Right ventricle myocardium inferior (tissue), 1 donor: ENCODE measurements around the gene ASIC2. TPM values are rescaled to one million over a fixed set of nuclear protein-coding genes. Genes with fewer than 3 reads are reported as not detected.
"Not testable (repeated sequence)": the region's sequence is repeated elsewhere in the genome, so short reads cannot be mapped to it uniquely, and the experiment has no call there.

ENCODE experiments used
- ATAC-seq: fragments of 200-7000 bp; cut with Tn5 transposase; one replicate; pipeline ENCODE4 v1.9.1; 2020; ENCODE audit warnings: mild to moderate bottlenecking, moderate library complexity
- DNase-seq: peaks from one replicate; pipeline ENCODE4 v3.0.0; 2021; ENCODE audit errors: missing footprints
- intact Hi-C: fragments of 100-400 bp; cut with DNase I; formaldehyde crosslinking; loops from one replicate; pipeline ENCODE4 v1.11.0; 2022
- total RNA-seq: library from RNA; stranded (reverse); fragmentation: NEBNext Ultra II Directional; extraction: Animal tissue kit (Norgen Biotek cat#: 25700); gene quantifications from one replicate; pipeline ENCODE4 v1.2.1, GENCODE V29; 2021
- donor health status: DM: no; HTN: yes; CAD: no; lungs with severe emphysema.

Gene ASIC2
- total RNA-seq, 1 donor from 2014 or later: not detected

- intact Hi-C loops: no loop called here
- no peak for ATAC-seq
- DNase-seq: no peak
These were observed 300.6 kb downstream of the ASIC2 start for GRCh38 chr17:32992321-32993033.

- DNase-seq: no peak
- no peak for ATAC-seq
- intact Hi-C loops: no loop called here
These were observed 304.5 kb downstream of the ASIC2 start for GRCh38 chr17:32988481-32989101.

- DNase-seq: not testable (repeated sequence)
These were observed 305.2 kb downstream of the ASIC2 start for GRCh38 chr17:32987868-32988267.

GRCh38 chr17:32987453-32987805 is 305.7 kb downstream of the ASIC2 start:
- ATAC-seq, DNase-seq, intact Hi-C loops: not testable (repeated sequence)

More at GRCh38 chr17:32987868-32988267, 305.2 kb downstream of the ASIC2 start:
- ATAC-seq, intact Hi-C loops: not testable (repeated sequence)

- ATAC-seq: no peak
- DNase-seq: no peak
- intact Hi-C loops: no loop called here
These were observed 307.9 kb downstream of the ASIC2 start for GRCh38 chr17:32985050-32985756.

GRCh38 chr17:32981611-32982010 is 311.5 kb downstream of the ASIC2 start:
- intact Hi-C loops, ATAC-seq, DNase-seq: not testable (repeated sequence)

- intact Hi-C loops: no loop called here
- DNase-seq (no peak), ATAC-seq (no peak)
These were observed 312.9 kb downstream of the ASIC2 start for GRCh38 chr17:32980230-32980629.

- no peak for ATAC-seq
- intact Hi-C loops: no loop called here
- DNase-seq: no peak
These were observed 316.5 kb downstream of the ASIC2 start for GRCh38 chr17:32976605-32977004.

- ATAC-seq (no peak), DNase-seq (no peak)
- intact Hi-C loops: no loop called here
These were observed 317.0 kb downstream of the ASIC2 start for GRCh38 chr17:32976131-32976530.

GRCh38 chr17:32971171-32971570 is 321.9 kb downstream of the ASIC2 start:
- no peak for ATAC-seq
- intact Hi-C loops: no loop called here
- no peak for DNase-seq

GRCh38 chr17:32970281-32970680 is 322.8 kb downstream of the ASIC2 start:
- intact Hi-C loops: no loop called here
- no peak for DNase-seq
- peak; percentile 34 for ATAC-seq

GRCh38 chr17:32969231-32969630 is 323.9 kb downstream of the ASIC2 start:
- ATAC-seq, intact Hi-C loops, DNase-seq: not testable (repeated sequence)

GRCh38 chr17:32964541-32964940 is 328.6 kb downstream of the ASIC2 start:
- ATAC-seq (no peak), DNase-seq (no peak)
- intact Hi-C loops: no loop called here
